ENCODE data around the gene PIK3R2.

The PIK3R2 gene

DNA sequence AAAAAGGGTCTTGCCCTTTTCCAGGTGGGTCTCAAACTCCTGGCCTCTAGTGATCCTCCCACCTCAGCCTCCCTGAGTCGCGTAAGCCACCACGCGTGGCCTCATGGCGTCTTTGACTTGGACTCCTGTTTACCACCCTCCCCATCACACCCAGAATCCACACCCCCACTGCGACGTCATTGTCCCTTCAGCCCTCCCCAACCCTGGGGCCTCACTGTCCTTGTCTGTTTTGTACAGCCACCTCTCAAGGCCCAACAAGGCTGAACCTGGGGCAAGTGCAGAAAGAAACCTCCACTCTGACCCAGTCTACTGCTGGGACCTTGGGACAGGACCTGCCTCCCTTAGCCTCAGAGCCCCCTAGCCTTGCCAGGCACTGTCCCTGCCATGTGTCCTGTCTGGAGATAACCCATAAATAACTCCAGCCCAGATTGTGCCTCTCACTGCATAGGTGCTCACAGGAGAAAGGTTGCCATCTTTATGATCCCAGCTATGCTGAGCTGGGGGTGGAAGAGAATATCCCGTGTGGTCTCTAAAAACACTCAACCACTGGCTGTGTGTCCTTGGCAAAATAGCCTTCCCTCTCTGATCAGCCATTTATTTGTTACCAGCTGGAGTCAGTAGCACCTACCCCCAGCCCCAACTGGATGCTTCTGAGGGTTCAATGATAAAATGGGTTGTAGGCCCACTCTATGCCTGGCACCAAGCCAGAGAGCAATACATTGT, 18.8 kb downstream of the PIK3R2 start:
- DNase-seq (ENCODE audit: low read depth) = no peak
- TF ChIP-seq, protein P1, sequence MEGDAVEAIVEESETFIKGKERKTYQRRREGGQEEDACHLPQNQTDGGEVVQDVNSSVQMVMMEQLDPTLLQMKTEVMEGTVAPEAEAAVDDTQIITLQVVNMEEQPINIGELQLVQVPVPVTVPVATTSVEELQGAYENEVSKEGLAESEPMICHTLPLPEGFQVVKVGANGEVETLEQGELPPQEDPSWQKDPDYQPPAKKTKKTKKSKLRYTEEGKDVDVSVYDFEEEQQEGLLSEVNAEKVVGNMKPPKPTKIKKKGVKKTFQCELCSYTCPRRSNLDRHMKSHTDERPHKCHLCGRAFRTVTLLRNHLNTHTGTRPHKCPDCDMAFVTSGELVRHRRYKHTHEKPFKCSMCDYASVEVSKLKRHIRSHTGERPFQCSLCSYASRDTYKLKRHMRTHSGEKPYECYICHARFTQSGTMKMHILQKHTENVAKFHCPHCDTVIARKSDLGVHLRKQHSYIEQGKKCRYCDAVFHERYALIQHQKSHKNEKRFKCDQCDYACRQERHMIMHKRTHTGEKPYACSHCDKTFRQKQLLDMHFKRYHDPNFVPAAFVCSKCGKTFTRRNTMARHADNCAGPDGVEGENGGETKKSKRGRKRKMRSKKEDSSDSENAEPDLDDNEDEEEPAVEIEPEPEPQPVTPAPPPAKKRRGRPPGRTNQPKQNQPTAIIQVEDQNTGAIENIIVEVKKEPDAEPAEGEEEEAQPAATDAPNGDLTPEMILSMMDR (IDR thresholded peaks at IDR 0.05; ENCODE audit: insufficient read depth, low read depth, low read length, missing control alignments) = no peak
- H3K4me3 ChIP-seq (ENCODE audit: low read length) = no peak overlapping the region

DNA sequence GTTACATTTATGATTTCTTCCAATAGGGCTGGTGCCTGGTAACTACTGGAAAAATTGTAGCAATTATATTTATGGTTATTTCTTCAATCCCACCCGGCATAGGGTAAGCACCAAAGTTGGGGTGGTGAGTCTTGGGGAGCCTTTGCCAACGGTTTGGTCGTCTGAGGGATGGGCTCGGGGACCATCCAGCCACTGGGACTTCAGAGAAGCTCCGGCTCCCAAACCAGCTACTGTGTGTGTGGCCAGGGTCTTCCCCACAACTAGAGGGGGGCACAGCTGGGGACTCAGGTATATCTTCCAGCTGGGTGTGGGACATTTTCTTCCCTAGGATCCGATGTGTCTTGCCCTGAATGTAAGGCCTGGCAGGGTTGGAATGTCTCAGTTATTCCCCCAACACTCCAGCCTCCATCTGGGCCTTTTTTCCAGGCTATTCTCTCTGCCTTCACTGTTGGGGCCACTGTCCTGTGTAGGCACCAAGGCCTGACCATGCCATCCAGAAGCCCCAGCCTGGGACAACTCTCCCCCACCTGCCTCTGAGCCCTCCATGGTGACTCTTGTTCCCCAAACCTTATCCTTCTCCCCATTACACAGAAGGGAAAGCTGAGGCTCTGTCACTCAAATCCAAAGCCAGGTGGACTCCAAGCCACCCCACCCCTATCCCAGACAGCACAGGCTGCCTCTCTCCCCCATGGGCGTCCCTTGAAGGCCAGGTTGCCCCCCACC, 19.5 kb downstream of the PIK3R2 start:
- DNase-seq (ENCODE audit: low read depth) = no peak
- no peak overlapping the region for H3K4me3 ChIP-seq (ENCODE audit: low read length)

DNA sequence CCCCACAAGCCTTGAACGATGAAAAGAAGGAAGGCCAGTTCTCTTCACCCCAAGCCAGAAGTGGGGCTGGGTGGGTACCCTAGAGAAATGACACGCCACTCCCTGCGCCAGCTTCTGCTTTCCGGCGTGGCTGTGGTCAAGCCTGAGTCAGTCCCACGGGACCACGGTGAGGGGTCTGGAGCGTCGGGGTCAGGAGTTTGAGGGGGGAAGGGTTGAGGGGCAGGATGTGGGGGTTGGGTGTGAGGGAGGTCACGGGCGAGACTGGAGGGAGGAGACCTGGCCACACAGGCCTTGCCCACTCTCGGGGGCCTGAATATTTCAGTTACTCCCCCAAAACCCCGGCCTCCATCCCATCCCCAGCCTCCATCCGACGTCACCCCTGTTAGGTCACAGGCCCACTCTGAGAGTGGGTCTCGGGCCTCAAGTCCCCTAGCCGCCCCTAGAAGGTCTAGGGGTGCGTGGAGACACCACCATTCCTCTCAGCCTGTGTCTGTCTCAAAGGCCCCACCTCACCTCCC, 20.1 kb downstream of the PIK3R2 start:
- DNase-seq (ENCODE audit: low read depth) = no peak
- TF ChIP-seq, protein P1 (IDR thresholded peaks at IDR 0.05; ENCODE audit: insufficient read depth, low read depth, low read length, missing control alignments) = no peak
- H3K4me3 ChIP-seq (ENCODE audit: low read length) = no peak overlapping the region

More for the DNA sequence above, 19.5 kb downstream of the PIK3R2 start:
- TF ChIP-seq, protein P1 (IDR thresholded peaks at IDR 0.05; ENCODE audit: insufficient read depth, low read depth, low read length, missing control alignments) = no peak

DNA sequence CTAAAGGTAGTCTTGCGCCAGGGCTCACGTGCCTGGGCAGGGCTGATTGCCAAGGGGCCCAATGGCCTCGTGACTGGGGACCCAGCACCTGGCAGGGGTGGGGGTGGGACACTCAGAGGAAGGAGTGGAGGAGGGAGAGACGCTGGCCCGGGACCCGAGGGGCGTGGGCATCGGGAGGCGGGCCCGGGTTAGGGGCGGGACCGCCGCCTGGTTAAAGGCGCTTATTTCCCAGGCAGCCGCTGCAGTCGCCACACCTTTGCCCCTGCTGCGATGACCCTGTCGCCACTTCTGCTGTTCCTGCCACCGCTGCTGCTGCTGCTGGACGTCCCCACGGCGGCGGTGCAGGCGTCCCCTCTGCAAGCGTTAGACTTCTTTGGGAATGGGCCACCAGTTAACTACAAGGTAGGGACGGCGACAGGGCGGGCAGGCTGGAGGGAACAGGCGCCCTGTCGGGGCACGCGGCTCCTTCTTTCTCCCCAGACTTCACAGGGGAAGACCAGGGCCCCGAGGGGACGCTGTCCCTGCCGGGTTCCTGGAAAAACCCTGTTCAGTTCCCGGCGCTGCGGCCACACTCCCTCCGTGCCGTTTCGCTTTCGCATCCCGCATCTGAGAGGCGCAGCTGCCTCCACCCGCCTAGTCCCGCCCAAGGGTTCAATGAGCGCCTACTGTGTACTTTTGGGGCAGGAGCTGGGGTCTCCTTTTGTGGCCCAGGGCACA, 20.8 kb downstream of the PIK3R2 start, which contains the start of gene IFI30:
TSS of gene IFI30 (plus strand) at position 242 of the 717 bp plus-strand sequence. CDS start at position 271, 29 bp downstream.
- peak within 1 kb of the TSS; percentile 65 for H3K4me3 ChIP-seq (ENCODE audit: low read length)
- DNase-seq (ENCODE audit: low read depth) = peak; percentile 41
- TF ChIP-seq, protein P1 (IDR thresholded peaks at IDR 0.05; ENCODE audit: insufficient read depth, low read depth, low read length, missing control alignments) = no peak

DNA sequence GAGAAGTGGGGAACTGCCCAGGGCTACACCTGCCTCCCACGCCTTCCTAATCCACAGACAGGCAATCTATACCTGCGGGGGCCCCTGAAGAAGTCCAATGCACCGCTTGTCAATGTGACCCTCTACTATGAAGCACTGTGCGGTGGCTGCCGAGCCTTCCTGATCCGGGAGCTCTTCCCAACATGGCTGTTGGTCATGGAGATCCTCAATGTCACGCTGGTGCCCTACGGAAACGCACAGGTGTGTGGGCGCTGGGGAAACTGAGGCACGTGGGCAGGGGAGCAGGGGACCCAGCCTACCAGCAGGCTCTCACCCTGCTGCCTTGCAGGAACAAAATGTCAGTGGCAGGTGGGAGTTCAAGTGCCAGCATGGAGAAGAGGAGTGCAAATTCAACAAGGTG, 22.0 kb downstream of the PIK3R2 start:
- H3K4me3 ChIP-seq (ENCODE audit: low read length) = peak overlapping the region; percentile 65
- TF ChIP-seq, protein P1 (IDR thresholded peaks at IDR 0.05; ENCODE audit: insufficient read depth, low read depth, low read length, missing control alignments) = no peak
- DNase-seq (ENCODE audit: low read depth) = no peak

DNA sequence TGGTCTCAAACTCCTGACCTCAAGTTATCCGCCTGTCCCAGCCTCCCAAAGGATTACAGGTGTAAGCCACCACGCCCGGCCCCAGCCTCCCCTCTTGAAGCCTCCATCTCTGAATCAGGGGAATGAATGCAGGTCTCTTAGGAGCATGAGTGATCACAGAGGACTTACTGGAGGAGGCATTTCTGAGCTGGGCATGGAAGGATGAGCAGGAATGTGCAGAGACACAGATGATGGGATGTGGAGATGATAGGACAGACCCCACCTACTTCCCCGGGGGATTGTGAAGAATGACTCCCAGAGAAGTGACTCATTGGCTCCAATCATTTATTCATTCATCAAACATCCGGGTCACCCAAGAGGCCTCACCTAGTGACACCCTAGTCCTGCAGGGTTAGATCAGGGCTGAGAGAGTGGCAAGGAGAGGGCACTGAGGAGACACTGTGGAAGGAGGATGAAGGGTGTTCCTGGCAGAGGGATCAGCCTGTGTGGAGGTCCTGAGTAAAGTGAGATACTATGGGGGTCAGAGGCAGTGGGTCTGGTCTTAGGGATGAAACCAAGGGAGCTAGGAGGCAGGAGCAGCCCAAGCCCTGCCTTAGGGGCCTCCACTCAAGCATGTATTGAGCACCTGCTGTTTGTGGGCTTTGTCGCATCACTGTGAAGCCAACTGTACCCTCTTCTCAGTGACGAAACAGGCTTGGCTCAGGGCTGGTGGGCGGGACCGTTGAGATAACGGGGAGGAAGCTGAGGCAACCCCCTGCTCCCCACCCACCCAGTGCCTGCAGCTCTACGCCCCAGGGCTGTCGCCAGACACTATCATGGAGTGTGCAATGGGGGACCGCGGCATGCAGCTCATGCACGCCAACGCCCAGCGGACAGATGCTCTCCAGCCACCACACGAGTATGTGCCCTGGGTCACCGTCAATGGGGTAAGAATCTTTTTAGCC, 23.7 kb downstream of the PIK3R2 start:
- TF ChIP-seq, protein P1 (IDR thresholded peaks at IDR 0.05; ENCODE audit: insufficient read depth, low read depth, low read length, missing control alignments) = no peak
- DNase-seq (ENCODE audit: low read depth) = no peak

More for the DNA sequence above, 23.7 kb downstream of the PIK3R2 start:
- H3K4me3 ChIP-seq (ENCODE audit: low read length) = no peak overlapping the region
